Stimulated activated CD8-positive, alpha-beta memory T cell treated with anti-CD3 and anti-CD28 coated beads, Interleukin-12 subunit alpha, Interleukin-12 subunit beta, amount 100 ng/mL, for 24 hours (primary cell): ENCODE measurements around the gene MUC5B.

ENCODE experiments used
- DNase-seq: peaks from one replicate; pipeline ENCODE4 v3.0.0-alpha.2; 2020; ENCODE audit errors: extremely low read depth

The MUC5B gene

DNA sequence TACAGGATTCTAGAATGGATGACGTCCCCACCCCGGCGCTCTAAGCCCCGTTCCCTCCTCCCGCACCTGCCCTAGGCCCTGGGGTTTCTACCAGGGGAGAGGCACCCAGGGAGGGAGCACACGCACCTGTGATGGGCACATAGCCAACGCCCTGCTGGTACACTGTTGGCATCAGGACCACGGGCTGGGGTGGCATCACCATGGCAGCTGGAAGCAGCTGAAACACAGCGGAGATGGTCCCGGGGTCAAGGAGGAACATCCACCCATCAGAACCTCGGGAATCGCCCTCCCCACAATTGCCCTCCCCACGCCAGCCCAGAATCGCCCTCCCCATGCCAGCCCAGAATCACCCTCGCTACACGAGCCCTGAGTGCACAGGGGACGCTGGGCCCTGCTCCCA lies 63.0 kb downstream of the MUC5B start:
- no peak for DNase-seq

DNA sequence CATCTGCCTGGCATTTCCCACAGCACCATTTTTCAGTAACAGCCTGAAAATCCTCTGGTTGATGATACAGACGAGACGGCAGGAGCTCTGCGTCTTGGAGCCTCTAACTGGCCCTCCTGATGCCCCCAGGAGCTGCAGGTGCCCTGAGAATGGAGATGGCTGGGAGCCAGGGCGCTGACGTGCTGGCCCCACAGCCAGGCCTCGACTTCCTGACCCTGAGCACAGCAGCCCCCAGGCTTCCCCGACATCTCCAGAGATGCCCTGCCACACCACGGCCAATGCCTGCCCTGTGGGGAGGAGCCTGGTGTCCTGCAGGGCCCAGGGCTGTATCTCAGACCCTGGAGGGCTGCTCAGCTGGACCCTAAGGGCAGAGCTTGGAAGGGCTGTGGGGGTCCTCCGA lies 65.1 kb downstream of the MUC5B start:
- no peak for DNase-seq

DNA sequence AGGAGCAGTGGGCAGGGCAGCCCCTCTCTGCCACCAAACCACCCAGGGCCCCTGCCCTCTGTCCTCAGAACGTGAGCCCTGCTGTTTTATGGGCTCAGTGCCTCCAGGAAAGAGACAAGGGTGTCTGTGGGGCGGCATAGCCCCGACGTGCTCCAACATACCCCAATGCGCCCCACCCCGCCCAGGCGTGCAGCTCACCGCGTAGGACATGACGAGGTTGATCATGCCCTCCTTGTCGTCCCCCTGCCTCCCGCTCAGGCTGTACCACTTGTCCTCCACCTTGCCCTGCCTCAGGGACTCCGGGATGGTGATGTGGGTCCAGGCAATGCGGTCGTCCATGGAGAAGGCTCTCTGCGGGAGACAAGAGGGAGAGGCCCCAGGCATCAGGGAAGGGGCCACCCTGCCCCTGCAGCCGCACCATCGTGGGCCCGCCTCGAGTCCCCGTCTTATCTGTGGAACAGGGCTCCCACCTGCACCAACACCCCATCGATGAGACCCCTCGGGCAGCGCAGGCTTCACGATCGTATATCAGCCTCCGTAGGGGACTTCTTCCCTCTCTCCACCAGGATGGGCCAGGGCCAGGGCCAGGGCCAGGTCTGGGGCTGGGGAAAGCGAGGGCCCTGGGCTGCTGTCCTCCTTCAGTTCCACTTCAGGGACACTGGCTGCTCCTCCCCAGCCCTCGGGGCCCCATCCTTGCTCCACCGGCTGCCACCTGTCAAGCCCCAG lies 65.7 kb downstream of the MUC5B start:
- DNase-seq, result no peak

DNA sequence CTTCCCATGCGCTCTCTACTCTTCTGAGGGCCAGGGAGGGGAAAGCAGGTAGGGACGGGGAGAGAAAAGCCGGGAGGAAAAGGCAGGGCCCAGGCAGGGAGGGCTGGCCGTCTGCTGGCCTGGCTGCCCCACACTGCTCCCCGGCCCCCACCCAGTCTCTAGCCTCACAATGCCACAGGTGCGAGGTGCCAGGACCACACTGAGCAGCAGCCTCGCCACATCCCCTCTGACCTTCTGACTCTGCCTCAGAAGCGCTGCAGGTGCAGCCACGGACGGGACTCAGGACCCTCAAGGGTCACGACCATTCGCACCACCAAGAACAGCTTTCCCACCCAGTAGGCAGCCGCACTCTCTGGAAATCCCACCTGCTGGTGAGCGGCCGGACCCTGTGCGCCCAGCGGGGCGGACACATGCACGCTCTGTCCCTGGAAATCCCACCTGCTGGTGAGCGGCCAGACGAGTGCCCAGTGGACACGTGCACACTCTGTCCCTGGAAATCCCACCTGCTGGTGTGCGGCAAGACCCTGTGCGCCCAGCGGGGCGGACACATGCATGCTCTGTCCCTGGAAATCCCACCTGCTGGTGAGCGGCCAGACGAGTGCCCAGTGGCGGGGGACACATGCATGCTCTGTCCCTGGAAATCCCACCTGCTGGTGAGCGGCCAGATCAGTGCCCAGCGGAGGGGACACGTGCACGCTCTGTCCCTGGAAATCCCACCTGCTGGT lies 66.5 kb downstream of the MUC5B start:
- no peak for DNase-seq

DNA sequence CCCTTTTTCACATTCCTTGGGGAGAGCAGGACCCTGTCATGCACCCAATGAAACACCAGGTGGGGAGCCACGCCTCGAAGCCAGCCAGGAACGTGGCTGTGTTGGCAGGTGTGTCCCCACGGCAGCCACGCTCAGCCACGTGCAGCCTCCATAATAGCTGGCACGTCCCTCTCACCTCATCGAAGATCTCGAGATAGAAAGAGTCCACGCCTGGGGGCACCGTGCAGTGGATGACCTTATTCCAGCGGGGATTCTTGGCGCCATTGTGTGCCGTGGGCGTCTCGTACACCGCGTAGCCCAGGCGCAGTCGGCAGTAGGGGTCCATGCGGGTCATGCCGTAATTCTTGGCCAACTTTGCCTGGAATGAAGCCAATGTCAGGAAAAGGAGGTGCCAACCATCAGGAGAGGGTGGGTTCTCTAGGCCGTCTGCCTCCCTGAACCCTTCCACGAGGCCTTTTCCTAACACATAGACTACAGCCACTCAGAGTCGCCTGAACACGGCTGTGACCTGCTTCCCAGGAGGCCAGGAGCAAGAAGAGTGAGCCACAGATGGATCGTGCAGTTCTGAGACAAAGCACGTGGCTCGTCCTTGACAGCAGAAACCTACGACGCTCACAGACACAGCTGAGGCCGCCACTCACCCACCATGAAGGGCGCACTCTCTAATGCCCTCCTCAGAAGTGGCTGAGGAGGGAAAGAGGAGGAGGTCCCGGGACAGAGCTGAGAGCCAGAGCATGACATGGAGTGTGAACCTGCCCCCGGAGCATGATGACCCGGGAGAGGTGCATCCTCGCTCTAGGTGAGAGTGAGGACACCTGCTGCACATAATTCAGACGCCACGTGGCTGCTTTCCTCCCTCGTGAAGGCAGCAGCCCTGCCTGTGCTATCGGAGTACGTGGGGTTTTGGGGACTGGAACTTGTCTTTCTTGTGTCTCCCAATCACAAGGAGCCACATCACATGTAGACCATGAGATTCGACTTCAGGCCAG lies 67.5 kb downstream of the MUC5B start:
- DNase-seq, result no peak

DNA sequence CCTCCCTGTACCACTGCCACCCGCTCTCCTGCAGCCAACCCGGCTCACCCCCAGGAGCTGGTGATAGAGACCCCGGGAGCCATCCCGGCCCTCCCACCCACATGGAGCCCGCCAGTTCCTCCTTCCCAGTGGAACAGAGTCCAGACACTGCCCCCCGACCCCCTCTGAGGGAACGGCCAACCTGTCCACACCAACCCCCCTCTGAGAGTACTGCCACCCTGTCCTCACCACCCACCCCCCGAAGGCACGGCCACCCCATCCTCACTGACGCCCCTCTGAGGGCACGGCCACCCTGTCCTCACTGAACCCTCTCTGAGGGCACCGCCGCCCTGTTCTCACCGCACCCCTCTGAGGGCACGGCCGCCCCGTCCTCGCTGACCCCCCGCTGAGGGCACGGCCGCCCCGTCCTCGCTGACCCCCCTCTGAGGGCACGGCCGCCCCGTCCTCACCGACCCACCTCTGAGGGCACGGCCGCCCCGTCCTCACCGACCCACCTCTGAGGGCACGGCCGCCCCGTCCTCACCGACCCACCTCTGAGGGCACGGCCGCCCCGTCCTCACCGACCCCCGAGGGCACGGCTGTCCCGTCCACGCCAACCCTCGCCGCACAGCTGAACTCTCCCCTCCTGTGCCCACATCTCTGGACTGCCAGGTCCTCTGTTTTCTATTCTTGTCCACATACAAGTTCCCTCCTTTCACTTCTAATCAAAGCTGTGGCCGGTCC lies 68.6 kb downstream of the MUC5B start:
- no peak for DNase-seq

DNA sequence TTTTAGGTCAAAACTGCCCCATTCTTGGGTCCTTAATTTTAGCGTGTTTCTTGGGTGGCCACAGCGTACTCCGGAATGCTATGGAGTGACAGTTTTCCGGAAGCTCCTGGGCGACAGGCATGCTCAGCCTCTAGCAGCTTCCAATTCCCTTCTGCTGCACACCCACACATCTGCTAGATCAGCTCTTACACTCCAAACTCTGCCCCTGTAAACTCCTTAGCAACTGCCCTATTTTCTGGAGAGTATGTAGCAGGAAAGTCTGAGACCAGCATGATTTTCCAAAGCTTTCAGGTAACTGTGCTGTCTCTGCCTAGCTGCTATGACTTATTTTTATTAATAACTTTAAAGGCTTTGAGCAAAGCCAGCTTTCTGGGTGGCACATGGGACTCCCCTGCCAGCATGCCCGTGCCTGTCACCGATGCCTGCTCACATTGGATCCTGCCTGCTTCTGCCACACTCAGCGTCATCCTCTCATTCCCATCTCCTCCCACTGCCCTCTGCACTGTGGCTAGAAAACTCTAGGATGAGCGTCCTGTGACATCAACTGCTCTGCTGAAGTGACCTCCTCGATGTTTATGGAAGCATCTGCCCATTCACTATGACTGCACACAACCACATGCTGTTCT lies 69.3 kb downstream of the MUC5B start:
- DNase-seq, result no peak

DNA sequence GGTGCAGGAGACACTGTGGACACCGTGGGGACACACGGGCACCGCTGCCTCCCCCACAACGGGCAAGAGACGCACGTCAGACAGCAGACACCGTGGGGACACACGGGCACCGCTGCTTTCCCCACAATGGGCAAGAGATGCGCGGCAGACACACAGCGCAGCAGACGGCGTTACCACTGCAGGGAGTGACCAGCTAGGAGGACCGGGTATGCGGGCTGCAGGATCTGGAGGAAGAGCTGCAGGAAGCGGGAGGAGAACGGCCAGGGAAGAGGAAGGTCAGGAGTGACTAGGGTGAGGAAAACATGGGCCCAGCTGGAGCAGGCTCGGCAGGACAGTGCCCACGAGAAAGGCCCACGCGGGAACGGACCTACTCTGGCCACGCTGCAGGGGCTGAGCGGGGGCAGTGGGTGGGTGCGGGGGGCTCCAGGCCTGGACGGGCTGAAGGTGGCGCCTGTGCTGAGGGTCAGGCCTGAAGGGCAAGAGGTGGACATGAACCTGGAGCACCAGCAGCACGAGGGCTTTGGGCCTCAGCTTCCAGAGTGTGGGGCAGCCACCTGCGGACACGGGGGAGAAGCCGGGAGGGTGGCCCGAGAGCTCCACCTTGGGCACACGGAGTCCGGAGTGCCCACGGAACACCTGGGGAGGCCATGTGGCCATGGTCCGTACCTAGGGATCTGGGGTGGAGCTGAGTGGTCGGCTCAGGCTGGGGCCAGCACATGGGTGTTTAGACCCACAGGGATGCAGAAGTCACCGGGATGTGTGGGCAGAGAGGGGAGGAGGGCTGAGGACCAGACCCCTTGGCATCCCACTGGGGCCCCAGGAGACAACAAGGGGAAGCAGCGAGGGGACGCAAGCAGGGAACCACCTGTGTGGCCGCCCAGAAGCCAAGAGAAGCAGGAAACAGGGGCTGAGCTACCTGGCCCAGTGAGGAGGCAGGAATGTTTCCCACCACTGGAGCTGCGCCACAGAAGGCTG lies 70.1 kb downstream of the MUC5B start:
- DNase-seq, result no peak

DNA sequence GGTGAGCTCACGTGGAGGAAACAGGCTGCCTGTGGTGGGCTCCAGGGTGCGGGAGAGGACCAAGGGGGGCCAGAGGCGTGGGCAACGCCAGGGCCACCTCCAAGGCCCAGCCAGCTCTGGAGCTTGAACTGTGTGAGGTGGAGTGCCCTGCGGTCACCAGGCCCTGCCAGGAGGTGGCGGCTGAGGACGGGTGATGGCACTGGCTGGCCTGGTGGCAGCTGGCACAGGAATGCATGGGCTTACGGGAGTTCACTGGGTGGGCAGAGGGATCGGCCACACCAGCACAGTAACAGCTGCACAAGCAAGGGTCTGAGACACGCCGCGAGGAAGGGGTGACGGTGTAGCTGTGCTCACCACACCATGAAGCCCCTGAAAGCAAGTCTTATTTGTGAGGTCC lies 70.8 kb downstream of the MUC5B start:
- DNase-seq, result no peak

DNA sequence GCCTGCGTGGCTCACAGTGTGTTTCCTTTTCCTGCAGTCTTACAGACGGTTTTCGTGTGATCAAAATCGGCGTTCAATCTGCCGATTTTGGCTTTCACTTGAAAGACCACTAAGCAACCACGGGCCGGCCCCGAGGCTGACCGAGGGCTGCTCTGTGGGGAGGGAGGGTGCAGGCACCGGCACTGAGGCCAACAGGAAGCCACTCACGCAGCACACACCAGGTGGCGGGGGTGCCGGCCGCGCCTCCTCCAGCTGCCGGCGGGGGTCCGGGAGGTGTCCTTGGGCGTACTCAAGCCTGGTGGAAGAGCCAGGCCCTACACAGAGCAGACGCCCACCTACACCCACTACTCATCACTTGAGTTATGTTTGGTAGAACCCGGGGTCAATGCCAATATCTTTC lies 72.2 kb downstream of the MUC5B start:
- no peak for DNase-seq

DNA sequence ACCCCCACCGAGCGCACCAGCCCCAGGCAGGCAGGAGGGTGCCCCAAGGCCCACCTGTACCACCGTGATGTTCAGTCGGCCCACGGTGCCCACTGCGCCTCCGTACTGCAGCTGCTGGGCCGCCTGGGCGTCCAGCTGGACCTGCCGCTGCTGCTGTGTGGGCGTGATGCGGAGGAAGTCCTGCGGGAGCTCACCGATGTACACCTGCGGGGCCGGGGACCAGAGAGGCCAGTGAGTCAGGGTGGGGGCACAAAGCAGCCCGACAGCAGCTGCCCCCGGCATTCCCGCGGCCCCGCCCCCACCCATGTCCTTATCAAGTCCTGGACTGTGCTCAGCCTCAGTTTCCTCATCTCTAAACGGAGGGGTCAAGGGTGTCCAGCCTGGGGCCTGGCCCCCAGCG lies 72.7 kb downstream of the MUC5B start:
- no peak for DNase-seq

DNA sequence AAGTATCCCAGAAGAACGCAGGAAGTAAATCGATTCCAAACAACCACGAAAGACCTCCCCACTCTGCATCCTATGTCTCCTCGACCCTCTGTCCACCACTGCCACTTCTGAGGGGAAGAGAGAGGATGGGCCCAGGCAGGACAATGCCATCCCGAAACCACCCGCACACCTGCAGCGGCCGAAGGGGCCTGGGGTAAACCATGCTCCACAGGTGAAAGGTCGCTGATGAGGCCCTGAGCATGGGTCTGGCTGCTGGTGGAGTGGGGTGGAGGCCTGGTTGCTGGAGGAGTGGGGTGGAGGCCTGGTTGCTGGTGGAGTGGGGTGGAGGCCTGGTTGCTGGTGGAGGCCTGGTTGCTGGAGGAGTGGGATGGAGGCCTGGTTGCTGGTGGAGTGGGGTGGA lies 73.4 kb downstream of the MUC5B start:
- DNase-seq, result no peak

DNA sequence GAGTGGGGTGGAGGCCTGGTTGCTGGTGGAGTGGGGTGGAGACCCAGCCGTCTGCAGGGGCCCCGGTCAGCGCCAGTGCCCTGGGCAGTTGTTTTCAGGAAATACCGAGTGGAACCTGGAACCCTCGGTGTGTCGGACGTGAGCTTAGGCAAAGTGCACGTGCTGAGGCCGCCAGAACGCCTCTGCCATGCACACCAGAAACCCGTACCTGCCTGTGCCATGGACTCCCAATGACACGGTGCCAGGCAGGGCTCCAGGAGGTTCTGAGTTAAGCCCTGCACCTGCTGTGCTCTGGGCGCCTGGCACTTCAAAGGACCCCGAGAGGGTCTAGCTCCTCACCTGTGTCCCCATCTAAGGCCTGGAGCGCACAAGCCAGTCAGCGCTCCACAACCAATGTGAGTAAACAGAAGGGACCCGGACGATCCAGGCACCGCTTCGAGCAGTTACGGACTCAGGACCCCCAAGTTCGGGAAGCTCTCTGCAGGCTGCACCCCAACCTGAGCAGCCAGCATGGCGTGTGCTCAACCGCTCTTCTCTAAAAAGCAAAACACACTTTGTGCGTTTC lies 74.2 kb downstream of the MUC5B start:
- DNase-seq, result no peak

DNA sequence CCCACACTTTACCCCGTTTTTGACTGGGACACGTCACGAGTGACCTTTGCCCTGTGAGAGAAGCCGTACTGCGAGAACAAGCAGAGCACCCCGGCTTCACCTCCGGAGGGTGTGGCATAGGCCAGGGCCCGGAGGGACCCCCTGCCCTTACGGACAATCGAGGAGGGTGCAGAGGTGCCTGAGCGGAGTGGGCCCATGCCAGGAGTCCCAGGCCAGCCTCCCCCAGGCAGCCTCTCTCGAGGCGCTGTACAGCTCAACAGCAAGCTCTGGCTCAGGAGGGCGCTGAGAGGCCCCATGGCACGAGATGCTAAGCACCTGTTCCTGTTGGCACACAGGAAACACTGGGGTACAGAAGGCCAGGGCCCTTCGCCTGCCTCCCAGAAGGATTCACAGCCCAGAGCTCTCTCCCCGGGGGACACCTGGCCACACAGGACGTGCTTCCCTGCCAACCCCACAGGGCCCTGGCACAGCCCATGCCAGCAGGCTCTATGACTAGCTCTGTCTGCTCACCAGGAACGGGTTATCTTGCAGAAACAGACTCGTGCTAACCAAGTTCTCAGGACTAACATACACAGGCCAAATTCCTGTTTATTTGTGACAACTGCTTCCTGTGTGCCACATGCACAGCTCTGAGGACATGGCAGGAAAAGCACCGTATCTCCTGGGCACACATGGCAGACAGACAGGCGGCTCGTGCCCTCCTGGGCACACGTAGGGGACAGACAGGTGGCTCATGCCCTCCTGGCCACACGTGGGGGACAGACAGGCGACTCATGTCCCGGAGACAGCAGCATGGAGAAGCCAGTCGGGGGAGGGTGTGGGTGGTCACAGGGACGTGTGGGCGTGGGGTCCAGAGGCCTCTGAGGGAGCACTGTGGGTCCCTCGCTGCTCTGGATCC lies 75.0 kb downstream of the MUC5B start:
- no peak for DNase-seq

DNA sequence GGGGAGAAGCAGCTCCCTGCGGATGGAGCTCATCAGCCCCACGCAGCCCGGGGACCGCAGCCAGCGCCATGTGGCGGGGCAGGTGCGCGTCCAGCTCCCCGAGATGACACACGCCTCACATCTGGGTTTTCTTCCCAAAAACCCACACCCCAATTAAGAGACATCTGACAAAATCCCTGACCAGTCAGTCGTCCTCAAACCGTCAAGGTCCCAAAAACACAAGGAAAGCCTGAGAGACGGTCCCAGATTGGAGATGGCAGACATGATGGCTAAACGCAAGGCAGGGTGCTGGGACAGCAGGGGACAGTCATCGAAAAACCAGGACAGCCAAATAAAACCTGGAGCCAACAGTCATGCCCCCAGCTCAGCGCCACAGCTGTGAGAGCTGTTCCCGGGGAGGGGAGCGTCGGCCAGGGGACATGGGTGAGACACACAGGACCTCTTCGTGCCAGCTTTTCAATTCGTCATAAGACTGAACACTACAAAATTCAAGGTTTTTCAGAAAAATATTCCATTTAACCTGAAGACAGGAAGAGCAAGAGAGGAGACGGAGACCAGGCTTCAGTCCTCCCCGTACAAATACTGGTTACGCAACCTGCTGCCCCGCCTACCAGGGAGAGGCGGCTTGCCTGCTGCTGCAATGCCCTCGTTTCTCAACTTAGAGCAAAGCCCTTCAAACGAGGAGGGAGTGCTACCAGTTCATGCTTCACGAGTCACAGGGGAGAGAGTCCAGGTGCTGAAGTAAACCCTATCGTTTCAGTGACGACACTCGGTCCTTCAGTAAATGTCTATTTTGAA lies 76.0 kb downstream of the MUC5B start:
- no peak for DNase-seq

DNA sequence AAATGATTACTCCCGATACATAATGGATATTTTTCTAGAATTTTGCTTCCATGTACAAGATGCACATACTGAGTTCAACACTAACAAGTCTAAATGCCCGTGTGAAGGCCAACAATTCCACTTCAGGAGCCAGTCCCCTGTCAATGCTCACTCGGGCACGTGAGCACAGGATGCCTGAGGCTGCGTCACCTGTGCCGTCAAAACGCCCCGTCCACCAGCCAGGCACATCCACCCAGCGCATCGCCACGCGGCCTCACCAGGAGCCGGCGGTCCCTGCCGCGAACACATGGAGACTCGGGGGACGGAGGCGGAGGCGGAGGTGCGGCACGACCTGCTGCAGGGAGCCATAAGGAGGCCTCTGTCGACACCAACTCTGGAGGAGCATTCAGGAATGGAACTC lies 76.8 kb downstream of the MUC5B start:
- DNase-seq, result no peak

DNA sequence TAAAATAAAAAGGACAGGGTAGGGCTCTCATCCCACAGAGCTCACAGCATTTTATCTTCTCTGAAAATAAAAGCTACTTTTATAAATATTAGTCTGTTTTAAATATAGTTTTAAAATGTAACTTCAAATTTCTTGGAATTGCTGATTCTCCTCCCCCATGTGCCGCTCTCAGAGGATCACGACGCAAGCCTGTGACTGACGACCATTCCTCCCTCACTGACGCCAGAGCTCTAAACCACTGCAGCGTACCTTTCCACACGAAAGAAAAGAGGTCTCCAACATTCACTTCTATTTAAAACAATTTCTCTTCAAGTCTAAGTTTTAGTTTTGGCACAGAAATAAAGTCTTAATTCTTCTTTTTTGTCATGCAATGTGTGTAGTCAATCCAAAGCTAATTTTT lies 77.3 kb downstream of the MUC5B start:
- no peak for DNase-seq
